Endothelial cell of umbilical vein (primary cell): ENCODE measurements around the gene PARVA.
"Not testable (repeated sequence)": the region's sequence is repeated elsewhere in the genome, so short reads cannot be mapped to it uniquely, and the experiment has no call there.

Experiments
- MAX ChIP-seq: IDR thresholded peaks from 2 replicates; pipeline ENCODE4 v1.6.1; 2011; ENCODE audit not compliant: insufficient read depth, insufficient read length
- MYC ChIP-seq: IDR thresholded peaks from one replicate; pipeline ENCODE4 v1.6.1; 2011; ENCODE audit warnings: mild to moderate bottlenecking, low read depth, low read length
- POLR2AphosphoS5 ChIP-seq: IDR thresholded peaks from 2 replicates; pipeline ENCODE4 v1.6.1; 2012; ENCODE audit warnings: low read depth, mild to moderate bottlenecking, control low read depth, low read length, moderate library complexity; ENCODE audit not compliant: insufficient read depth
- TF ChIP-seq, protein P1 (sequence below), 2 donors: IDR thresholded peaks; 1 replicate in 1 of 2; 2 replicates in 1 of 2; pipeline ENCODE4 v1.5.1; 2011; ENCODE audit warnings: low read length in 2 of 2, mild to moderate bottlenecking in 2 of 2, moderate library complexity in 2 of 2, control low read depth in 1 of 2, inconsistent platforms in 1 of 2, low read depth in 1 of 2; ENCODE audit not compliant: insufficient read depth in 1 of 2; ENCODE audit errors: extremely low read depth in 1 of 2

GRCh38 chr11:12365965-12366575 lies 11.3 kb upstream of the PARVA start:
- TF ChIP-seq, protein P1, sequence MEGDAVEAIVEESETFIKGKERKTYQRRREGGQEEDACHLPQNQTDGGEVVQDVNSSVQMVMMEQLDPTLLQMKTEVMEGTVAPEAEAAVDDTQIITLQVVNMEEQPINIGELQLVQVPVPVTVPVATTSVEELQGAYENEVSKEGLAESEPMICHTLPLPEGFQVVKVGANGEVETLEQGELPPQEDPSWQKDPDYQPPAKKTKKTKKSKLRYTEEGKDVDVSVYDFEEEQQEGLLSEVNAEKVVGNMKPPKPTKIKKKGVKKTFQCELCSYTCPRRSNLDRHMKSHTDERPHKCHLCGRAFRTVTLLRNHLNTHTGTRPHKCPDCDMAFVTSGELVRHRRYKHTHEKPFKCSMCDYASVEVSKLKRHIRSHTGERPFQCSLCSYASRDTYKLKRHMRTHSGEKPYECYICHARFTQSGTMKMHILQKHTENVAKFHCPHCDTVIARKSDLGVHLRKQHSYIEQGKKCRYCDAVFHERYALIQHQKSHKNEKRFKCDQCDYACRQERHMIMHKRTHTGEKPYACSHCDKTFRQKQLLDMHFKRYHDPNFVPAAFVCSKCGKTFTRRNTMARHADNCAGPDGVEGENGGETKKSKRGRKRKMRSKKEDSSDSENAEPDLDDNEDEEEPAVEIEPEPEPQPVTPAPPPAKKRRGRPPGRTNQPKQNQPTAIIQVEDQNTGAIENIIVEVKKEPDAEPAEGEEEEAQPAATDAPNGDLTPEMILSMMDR (IDR thresholded peaks at IDR 0.05; ENCODE audit: extremely low read depth in 1 of 2, insufficient read depth in 1 of 2, low read depth in 1 of 2, low read length in 2 of 2): not testable (repeated sequence)
- TF ChIP-seq MYC, POLR2AphosphoS5, MAX: not testable (repeated sequence)
